Stimulated activated naive CD8-positive, alpha-beta T cell treated with anti-CD3 and anti-CD28 coated beads, Interleukin-15, amount 100 ng/mL, for 72 hours (primary cell): ENCODE measurements around the gene TPD52L1.
"Not testable (repeated sequence)": the region's sequence is repeated elsewhere in the genome, so short reads cannot be mapped to it uniquely, and the experiment has no call there.

Experiments
- ATAC-seq: fragments of 150-1000 bp; cut with Tn5 transposase; 2 replicates; pipeline ENCODE4 v1.10.0; 2021; ENCODE audit warnings: mild to moderate bottlenecking, moderate library complexity
- DNase-seq, 2 donors: peaks; one replicate each; pipeline ENCODE4 v3.0.0; 2021 to 2022
- H3K27ac Mint-ChIP-seq, 2 donors: one replicate each; pipeline ENCODE4 v1.8.0; 2022; ENCODE audit warnings: mild to moderate bottlenecking in 2 of 2, mixed read lengths in 2 of 2, moderate library complexity in 2 of 2
- H3K27me3 Mint-ChIP-seq: one replicate; pipeline ENCODE4 v1.8.0; 2022; ENCODE audit warnings: mixed read lengths
- H3K4me1 Mint-ChIP-seq: one replicate; pipeline ENCODE4 v1.8.0; 2022; ENCODE audit warnings: mild to moderate bottlenecking, mixed read lengths
- H3K4me3 Mint-ChIP-seq, 2 donors: one replicate each; pipeline ENCODE4 v1.8.0; 2022; ENCODE audit warnings: mild to moderate bottlenecking in 2 of 2, mixed read lengths in 2 of 2, moderate library complexity in 1 of 2
- H3K9me3 Mint-ChIP-seq, 2 donors: one replicate each; pipeline ENCODE4 v1.8.0; 2022; ENCODE audit warnings: mixed read lengths in 2 of 2

Gene TPD52L1

DNA sequence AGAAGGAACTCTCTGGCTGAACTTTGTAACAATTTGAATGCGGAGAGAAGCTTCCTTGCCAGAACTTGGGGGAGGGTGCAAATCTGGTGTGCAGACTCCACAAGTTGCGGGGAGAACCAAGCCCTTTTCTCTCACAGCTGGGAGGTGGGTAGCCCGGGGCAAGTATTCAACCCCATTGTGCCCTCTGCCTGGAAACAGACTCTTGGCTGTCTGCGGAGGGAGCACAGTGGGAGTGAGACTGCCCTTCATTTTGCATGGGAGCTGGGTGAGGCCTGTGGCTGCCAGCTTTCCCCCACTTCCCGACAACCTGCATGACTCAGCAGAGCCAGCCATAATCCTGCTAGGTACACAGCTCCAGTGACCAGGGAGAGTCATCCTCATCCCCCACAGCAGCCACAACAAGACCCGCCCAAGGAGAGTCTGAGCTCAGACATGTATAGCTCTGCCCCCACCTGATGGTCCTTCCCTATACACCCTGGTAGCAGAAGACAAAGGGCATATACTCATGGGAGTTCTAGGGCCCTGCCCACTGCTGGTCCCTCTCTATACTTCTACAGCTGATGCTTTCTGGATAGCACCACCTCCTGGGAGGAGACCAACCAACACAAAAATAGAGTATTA, 29.4 kb upstream of the TPD52L1 start:
- Mint-ChIP-seq H3K4me1 (no peaks in the 10 kb centered on the region), H3K4me3 (no peak overlapping the region), H3K9me3 (no peaks in the 10 kb centered on the region), H3K27me3 (peaks cover 21% of the 10 kb centered on the region), H3K27ac (no peak overlapping the region)
- no peak for ATAC-seq
- no peak for DNase-seq

DNA sequence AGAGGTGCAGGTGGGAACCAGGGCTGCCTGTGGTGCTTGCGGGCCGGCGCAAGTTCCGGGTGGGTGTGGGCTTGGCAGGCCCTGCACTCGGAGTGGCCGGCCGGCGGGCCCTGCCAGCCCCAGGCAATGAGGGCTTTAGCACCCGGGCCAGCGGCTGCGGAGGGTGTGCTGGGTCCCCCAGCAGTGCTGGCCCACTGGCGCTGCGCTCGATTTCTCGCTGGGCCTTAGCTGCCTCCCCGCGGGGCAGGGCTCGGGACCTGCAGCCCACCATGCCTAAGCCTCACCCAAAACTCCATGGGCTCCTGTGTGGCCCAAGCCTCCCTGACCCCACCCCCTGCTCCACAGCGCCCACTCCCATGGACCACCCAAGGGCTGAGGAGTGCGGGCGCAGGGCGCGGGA, 27.7 kb upstream of the TPD52L1 start:
- H3K4me3 Mint-ChIP-seq, DNase-seq, H3K27ac Mint-ChIP-seq, H3K9me3 Mint-ChIP-seq, H3K4me1 Mint-ChIP-seq: not testable (repeated sequence)
- H3K27me3 Mint-ChIP-seq: peaks cover 21% of the 10 kb centered on the region
- peak; percentile 49 for ATAC-seq

DNA sequence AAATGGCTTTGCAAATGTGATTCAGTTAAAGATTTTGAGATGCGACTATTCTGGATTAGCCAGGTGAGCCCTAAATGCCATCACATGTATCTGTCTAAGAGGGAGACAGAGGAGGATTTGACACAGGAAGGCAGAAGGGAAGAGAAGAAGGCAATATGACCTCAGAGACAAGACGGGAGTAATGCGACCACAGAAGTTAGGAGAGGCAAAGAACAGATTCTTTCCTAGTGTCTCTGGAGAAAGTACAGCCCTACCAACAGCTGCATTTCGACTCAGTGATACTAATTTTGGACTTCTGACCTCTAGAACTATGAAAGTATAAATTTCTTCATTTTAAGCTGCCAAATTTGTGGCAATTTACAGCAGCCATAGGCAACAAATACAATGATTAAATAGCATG, 24.2 kb upstream of the TPD52L1 start:
- H3K27ac Mint-ChIP-seq: no peak overlapping the region
- ATAC-seq (no peak), DNase-seq (no peak)
- H3K4me1 Mint-ChIP-seq: no peaks in the 10 kb centered on the region
- peaks cover 9% of the 10 kb centered on the region for H3K27me3 Mint-ChIP-seq
- H3K9me3 Mint-ChIP-seq: no peaks in the 10 kb centered on the region
- no peak overlapping the region for H3K4me3 Mint-ChIP-seq

DNA sequence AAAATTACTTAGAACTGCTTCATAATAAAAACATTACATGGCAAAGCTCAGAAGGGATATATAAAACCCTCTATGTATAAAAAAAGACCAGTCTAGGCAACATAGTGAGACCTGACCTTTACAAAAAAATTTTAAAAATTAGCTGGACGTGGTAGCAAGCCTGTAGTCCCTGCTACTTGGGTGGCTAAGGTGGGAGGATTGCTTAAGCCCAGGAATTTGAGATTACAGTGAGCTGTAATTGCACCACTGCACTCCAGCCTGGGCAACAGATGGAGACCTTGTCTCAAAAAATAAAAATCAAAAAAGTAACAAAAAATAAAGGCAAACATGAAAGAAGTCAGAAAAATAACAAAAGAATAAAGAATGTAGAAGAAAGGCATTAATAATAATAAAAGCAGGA, 21.5 kb upstream of the TPD52L1 start:
- no peak for DNase-seq
- peaks cover 9% of the 10 kb centered on the region for H3K27me3 Mint-ChIP-seq
- no peaks in the 10 kb centered on the region for H3K4me1 Mint-ChIP-seq
- no peaks in the 10 kb centered on the region for H3K9me3 Mint-ChIP-seq
- no peak for ATAC-seq
- no peak overlapping the region for H3K27ac Mint-ChIP-seq
- H3K4me3 Mint-ChIP-seq: no peak overlapping the region

DNA sequence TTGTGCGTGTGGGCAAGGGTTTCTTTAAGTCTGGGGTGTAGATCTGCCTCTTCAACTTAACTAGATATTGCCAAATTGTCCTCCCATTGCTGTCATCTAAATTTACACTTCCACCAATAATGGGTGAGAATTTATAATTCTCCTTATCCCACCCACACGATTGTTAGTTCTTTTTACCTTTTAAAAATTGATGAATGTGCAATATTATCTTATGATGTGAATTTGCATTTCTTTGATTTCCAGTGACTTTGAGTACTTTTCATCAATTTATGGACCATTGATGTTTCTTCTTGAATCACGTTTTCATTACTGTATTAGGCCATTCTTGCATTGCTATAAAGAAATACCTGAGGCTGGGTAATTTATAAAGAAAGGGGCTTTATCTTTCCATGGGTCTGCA, 17.2 kb upstream of the TPD52L1 start:
- Mint-ChIP-seq H3K27me3 (no peaks in the 10 kb centered on the region), H3K4me3 (no peak overlapping the region), H3K4me1 (no peaks in the 10 kb centered on the region), H3K27ac (no peak overlapping the region), H3K9me3 (no peaks in the 10 kb centered on the region)
- ATAC-seq (no peak), DNase-seq (no peak)

DNA sequence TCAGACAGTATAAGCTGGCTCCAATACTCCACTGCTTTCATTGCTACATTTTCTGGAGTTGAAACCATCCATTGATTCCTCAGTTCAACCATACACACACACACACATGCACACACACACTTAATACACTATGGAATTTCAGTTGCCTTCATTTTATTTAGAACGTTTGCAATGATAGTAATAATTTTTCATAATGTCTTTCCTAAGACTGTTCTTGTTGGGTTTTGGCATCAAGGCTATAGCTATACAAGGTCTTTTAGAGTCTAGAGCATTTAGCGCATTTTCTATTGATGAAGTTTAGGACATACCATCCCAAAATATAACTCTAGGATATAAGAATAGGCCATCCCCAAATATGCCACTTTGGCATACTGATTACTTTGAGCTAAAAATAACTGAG, 15.5 kb upstream of the TPD52L1 start:
- no peaks in the 10 kb centered on the region for H3K9me3 Mint-ChIP-seq
- H3K27ac Mint-ChIP-seq: no peak overlapping the region
- no peak overlapping the region for H3K4me3 Mint-ChIP-seq
- no peaks in the 10 kb centered on the region for H3K27me3 Mint-ChIP-seq
- H3K4me1 Mint-ChIP-seq: no peaks in the 10 kb centered on the region
- DNase-seq: no peak
- ATAC-seq: no peak

DNA sequence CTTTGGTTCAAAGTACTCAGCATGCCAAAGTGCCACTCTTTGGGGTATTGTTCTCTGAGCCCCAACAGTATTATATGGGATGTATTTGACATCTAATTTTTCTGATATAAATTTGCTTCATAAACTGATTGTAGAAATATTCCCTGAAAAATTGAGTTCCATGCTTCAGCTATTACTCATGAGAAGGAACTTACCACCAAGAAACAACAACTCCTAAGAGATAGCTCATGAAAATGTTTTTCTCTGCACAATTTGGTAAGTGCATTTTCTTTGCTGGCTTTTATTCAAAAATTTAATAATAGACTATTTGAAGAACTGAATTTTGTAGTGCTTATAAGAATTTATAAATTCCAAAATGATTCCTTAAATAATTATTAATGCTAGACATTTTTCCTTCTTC, 12.8 kb upstream of the TPD52L1 start:
- Mint-ChIP-seq H3K27me3 (no peaks in the 10 kb centered on the region), H3K27ac (no peak overlapping the region), H3K4me1 (no peaks in the 10 kb centered on the region), H3K4me3 (no peak overlapping the region), H3K9me3 (no peaks in the 10 kb centered on the region)
- no peak for ATAC-seq
- DNase-seq: no peak

DNA sequence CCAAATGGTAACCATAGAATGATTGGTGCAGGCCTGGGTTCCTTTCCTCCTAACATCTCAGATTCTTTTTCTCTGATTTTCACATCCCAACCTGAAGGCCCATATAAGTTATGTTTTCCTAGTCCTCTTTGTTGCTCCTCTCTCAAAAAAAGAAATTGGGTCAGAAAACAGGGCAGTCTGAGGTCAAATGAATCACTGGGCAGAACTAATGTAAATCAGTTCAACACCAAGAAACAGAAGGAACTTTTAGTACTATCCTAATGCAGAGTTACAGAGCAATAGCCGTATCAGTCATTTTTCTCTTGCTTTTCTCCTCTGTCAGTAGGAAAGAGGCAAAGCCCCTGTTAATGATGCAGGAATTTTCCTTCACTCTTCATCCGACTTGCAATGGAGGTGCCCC, 11.0 kb upstream of the TPD52L1 start:
- Mint-ChIP-seq H3K4me1 (no peaks in the 10 kb centered on the region), H3K27me3 (peaks cover 15% of the 10 kb centered on the region), H3K4me3 (no peak overlapping the region), H3K9me3 (no peaks in the 10 kb centered on the region), H3K27ac (no peak overlapping the region)
- no peak for ATAC-seq
- no peak for DNase-seq

DNA sequence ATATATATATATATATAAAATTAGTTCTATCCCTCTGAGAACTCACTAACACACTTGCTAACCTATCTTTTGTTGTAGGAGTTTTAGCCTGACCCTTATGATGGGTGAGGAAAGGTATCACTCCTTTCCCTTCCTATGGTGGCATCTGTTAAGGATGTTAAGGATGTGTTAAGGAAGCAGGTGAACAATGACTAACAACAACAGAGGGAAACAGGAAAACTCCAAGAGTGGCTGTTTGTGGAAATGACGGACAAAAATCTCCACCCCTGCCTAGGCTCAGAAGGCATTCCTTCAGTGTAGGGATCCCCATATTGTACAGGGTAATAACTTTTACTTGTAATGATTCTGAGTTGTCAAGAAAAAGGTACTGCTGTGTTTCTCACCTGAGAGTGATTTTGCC, 8.8 kb upstream of the TPD52L1 start:
- Mint-ChIP-seq H3K9me3 (no peaks in the 10 kb centered on the region), H3K4me3 (no peak overlapping the region), H3K27me3 (peaks cover 30% of the 10 kb centered on the region), H3K27ac (no peak overlapping the region), H3K4me1 (no peaks in the 10 kb centered on the region)
- no peak for DNase-seq
- ATAC-seq: no peak

DNA sequence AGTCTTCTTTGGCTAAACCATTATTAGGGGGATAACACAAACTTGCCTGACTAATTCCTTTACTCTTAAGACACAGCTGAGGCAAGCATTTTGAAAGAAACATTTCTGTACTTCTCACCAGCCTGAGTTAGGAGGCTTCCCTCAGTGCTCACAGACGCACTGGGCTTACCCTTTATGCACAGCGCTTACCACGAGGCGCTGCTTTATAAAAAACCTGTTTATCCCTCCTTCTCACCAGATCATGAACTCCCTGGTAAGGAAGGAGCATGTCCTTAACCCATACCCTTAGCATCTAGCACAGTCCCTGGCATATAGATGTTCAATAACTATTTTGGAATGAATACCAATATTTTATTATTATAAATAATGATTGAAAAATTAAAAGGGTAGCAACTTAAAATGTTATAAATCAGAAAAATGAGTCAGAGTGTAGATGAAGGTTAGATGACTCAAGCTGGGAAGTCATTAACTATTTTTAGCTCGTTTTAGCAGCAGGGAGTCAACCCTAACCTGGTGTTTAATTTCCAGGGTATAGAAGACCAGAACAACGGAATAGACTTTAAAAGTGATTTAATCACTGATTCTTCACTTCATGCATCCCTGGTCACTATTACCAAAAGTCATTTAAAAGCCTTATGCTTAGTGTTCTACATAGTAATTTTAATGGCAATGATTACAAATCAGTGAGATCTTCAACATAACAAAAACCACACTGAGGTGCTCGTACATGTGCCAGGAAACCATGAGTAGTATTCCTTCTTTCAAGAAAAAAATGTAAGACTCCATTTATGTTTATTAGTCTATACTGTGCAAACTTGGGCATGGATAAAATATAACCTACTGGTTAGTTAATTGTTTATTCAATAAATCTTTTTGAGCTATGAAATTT, 4.1 kb upstream of the TPD52L1 start:
- Mint-ChIP-seq H3K9me3 (no peaks in the 10 kb centered on the region), H3K27me3 (peaks cover 60% of the 10 kb centered on the region), H3K4me1 (peaks cover 11% of the 10 kb centered on the region), H3K27ac (no peak overlapping the region), H3K4me3 (no peak overlapping the region)
- ATAC-seq (no peak), DNase-seq (no peak)

DNA sequence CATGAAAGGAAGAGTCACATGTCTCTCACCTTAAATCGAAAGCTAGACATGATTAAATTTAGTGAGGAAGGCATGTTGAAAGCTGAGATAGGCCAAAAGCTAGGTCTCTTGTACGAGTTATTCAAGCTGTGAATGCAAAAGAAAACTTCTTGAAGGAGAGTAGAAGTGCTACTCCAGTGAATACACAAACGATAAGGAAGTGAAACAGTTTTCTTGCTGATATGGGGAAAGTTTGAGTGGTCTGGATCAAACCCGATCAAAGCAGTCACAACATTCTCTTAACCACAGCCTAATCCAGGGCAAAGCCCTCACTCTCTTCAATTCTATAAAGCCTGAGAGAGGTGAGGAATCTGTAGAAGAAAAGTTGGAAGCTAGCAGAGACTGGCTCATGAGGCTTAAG, 1.9 kb upstream of the TPD52L1 start:
- no peaks in the 10 kb centered on the region for H3K9me3 Mint-ChIP-seq
- H3K4me1 Mint-ChIP-seq: peaks cover 11% of the 10 kb centered on the region
- peaks cover 74% of the 10 kb centered on the region for H3K27me3 Mint-ChIP-seq
- DNase-seq (no peak), ATAC-seq (no peak)
- H3K4me3 Mint-ChIP-seq: no peak overlapping the region
- H3K27ac Mint-ChIP-seq: no peak overlapping the region

DNA sequence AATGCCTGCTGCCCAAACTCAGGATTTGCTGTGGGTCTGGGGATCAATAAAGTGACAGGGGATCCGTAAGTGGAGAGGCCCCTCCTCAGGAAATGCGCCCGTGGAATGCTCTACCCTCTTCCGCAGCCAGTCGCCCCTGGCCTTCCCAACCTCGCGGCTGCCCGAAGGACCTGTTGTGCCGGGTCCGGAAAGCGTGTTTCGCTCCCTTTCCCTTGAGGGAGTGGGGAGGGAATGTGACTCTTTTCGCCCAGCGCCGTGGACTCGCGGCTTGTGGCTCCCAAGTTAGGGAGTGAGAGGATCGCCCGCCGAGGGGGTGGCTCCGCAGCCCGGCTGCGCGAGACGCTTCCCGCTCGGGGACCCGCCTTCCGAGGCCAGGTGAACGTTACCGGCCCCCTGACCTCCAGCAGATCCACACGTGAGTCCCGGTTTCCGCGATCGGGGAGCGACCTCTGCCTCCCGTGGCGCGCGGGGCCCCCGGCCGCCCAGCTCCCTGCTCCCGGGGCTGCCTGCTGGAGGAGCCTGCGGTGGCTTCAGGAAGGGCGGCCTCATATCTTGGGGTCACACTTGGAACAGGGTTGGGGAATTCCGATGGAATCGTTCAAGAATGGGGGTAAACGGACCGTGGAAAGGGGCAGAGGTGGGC, 666 bp downstream of the TPD52L1 start:
- Mint-ChIP-seq H3K9me3 (no peaks in the 10 kb centered on the region), H3K4me1 (peaks cover 11% of the 10 kb centered on the region), H3K27ac (no peak overlapping the region), H3K27me3 (peaks cover 54% of the 10 kb centered on the region), H3K4me3 (peak overlapping the region; percentile 69 to 81)
- DNase-seq (peak; percentile 2 to 11), ATAC-seq (no peak)

DNA sequence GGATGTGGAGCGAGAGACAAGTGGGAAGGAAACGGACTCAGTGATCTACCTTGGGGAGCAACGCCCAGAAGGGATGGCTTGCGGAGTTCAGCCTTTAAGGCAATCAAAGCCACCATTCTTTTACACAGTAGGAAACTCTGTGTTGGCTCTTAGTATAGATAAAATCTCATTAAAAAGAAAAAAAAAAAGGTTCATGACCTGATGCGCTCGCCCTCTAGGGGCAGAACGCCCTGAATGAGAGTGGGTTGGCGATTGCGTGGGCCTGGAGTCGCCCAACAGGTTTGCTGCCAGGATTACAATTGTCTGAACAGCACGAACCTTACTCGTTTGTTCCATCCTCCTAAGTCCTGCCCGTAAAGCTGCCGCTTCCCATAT, 1.2 kb downstream of the TPD52L1 start:
- peaks cover 11% of the 10 kb centered on the region for H3K4me1 Mint-ChIP-seq
- H3K4me3 Mint-ChIP-seq: peak overlapping the region; percentile 63 to 81
- no peaks in the 10 kb centered on the region for H3K9me3 Mint-ChIP-seq
- ATAC-seq (peak; percentile 47), DNase-seq (peak; percentile 12 to 33)
- H3K27ac Mint-ChIP-seq: no peak overlapping the region
- H3K27me3 Mint-ChIP-seq: peaks cover 54% of the 10 kb centered on the region

DNA sequence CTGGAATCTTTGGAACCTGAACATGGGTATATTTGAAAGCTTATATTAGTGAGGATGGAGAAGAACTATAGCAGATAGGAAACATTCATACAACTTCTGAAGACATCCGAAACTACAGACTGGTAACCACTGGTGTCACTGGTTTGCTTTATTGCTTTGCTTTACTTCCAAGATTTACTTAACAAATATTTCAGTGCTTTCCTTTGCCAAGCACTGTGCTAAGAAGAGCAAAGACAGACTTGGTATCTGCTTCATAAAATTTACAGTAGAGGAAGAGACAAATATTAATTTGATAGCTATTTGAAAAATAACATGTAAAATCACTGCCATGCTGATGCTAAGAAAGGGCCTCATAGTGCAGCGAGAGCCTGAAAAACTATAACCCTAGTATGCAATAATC, 1.8 kb downstream of the TPD52L1 start:
- H3K27ac Mint-ChIP-seq: no peak overlapping the region

DNA sequence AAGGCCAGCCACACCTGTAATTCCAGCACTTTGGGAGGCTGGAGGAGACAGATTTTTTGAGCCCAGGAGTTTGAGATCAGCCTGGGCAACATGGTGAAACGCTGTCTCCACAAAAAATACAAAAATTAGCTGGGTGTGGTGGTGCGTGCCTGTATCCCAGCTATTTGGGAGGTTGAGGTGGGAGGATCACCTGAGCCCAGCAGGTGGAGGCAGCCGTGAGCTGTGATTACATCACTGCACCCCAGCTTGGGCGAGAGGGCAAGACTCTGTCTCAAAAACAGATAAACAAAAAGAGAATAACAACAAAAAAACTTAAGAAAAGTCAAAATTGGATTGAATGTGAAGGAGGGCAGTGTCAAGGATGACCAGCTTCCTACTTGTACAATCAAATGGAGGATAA, 2.9 kb downstream of the TPD52L1 start:
- no peak for ATAC-seq
- Mint-ChIP-seq H3K9me3 (no peaks in the 10 kb centered on the region), H3K27ac (peak overlapping the region in 1 of 2 donors; percentile 14), H3K27me3 (peaks cover 46% of the 10 kb centered on the region), H3K4me3 (no peak overlapping the region), H3K4me1 (peaks cover 11% of the 10 kb centered on the region)
- DNase-seq: no peak

More for the DNA sequence above, 1.8 kb downstream of the TPD52L1 start:
- ATAC-seq (no peak), DNase-seq (no peak)
- H3K4me1 Mint-ChIP-seq: peaks cover 11% of the 10 kb centered on the region
- no peak overlapping the region for H3K4me3 Mint-ChIP-seq
- H3K9me3 Mint-ChIP-seq: no peaks in the 10 kb centered on the region
- H3K27me3 Mint-ChIP-seq: peaks cover 54% of the 10 kb centered on the region

DNA sequence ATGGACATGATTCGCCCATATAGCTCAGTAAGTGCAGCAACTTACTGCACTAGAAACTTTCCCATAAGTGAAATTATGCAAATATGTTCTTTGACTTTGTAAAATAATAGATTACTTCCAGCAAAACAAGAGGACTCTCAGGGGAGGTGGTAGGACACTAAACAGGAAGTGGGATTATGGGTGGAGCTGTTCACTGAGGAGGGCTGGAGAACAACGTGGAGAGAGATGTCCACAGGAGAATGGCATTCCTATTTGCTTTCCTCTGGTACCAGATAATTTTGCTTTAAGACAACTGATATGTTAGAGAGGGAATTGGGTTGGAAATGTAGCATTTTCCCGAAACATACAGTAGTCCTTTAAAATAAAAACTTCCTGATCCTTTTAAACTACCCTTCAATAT, 3.7 kb downstream of the TPD52L1 start:
- Mint-ChIP-seq H3K27ac (no peak overlapping the region), H3K27me3 (peaks cover 42% of the 10 kb centered on the region), H3K9me3 (no peaks in the 10 kb centered on the region), H3K4me1 (peaks cover 11% of the 10 kb centered on the region), H3K4me3 (no peak overlapping the region)
- ATAC-seq: no peak
- no peak for DNase-seq
